NCI-H748 (cell line): ENCODE data around the gene JAKMIP1.

Experiments used
- DNase-seq: peaks from one replicate; lab custom pipeline; 2025; ENCODE audit not compliant: unreplicated experiment; lab: John Stamatoyannopoulos, UW

Gene JAKMIP1

GRCh38 chr4:6071191-6071958 is 129.0 kb downstream of the JAKMIP1 start:
- no peak for DNase-seq

- no peak for DNase-seq
Observed at GRCh38 chr4:6069845-6070709, 130.3 kb downstream of the JAKMIP1 start.

DNA sequence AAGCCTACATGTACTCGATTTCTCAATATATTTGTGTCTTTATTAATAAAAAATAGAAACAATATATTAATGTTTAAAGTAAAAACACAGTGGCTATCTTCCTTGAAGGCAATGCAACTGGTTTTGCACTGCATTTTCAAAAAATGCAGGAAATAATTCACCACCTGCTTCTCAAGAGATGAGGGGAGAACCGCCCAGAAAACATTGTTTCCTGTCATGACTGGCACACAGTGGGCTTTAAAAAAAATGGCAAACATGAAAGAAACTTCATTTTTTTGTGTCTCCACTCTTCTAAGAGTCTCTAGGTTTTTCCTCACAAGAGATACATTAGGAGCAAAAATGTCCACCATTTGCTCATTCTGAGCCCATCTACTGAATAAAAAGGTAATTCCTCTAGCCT is 131.4 kb downstream of the JAKMIP1 start:
- no peak for DNase-seq

GRCh38 chr4:6065934-6066590 is 134.3 kb downstream of the JAKMIP1 start:
- no peak for DNase-seq

- no peak for DNase-seq
Observed at GRCh38 chr4:6065166-6065565, 135.2 kb downstream of the JAKMIP1 start.

GRCh38 chr4:6064383-6064782 is 136.0 kb downstream of the JAKMIP1 start:
- no peak for DNase-seq

GRCh38 chr4:6063684-6064083 is 136.7 kb downstream of the JAKMIP1 start:
- DNase-seq: no peak

GRCh38 chr4:6062133-6062532 is 138.2 kb downstream of the JAKMIP1 start:
- no peak for DNase-seq

DNA sequence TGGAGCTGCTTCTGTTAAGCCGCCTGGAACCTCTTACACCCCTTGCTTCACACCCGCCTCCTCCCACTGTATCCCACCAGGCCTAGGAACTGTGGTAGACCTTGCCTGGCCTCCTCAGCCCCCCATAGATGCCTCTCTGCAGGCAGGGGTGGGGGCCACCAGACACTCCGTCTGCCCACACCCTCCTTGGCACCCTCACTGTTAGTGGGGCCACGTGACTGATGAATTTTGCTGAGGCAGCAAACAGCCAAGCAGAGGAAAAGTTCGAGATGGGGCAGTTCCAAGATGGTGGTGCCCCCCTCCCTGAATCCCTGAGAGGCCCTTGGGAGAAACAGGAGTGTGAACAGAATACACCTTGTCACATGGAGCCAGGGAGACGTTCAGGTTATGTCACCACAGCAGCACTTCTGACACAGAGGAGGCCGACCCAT is 141.0 kb downstream of the JAKMIP1 start:
- DNase-seq: no peak

DNA sequence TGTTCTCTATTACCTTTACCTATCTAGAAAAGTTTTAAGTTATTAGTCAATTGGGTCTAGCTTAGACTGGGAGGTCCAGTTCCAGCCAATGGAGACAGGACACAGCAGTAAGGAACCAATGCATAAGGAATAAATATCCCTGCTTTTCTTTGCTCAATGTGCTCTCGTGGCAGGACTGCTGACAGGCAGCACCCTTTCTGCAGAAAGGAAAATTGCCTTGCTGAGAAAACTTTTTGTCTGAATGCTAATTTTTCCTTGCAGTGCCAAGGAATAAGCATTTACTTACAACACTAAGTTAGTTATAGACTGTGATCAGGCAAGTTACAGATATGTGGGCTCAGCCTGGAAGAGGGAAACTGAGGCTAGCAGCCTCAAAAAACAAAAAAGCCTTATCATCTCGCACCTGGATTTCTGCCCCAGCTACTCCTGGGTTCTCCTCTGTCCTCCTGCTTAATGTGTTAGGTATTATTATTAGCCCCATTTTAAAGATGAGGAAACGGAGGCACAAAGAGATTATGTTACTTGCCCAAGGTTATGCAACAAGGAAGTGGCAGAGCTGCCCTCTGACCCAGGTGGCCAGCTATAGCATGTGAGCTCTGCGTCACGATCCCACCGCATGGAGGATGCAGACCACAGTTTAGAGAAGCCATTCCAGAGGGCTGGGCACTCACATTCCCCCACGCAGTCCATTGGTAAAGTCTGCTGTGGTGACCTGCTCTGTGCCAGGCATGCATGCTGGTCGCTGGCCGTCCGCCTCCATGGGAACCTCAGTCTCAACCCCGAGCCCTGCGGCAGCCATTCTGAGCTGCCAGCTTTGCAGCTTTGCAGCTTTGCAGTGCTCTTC is 141.6 kb downstream of the JAKMIP1 start:
- DNase-seq: peak; percentile 1

DNA sequence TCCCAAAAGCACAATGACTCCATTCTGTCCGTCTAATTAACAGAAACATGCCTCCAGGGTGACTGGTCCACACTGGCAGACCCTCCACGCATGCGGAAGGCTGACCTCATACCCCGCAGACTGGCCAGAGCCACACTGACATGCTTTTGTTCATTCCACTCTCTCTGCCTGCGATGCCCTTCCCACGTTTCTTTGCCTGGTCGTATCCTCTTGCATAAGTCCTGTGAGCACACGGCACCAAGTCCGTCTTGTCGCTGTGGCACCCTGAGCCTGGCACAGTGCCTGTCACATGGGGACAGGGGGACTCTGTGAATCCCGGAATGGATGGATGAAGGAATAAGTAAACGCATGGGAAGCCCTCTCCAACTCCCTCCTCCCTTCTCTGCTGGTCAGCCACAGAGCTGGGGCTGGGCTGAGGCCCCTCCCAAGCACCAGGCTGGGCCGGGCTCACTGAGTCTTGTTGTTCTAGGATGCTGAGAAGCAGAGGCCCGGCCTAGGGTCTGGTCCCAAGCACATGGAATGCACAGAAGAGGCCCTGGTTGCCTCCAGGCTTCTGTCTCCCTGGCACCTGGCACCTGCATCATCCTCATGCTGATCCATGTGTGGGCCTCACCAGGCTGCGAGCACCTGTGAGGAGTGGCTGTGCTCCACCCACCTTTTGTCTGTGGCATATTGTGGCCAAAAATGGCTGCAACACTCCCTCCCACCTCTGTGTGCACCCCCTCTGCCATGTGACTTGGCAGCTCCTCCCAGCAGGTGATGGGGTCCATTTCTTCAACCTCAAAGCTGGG is 143.2 kb downstream of the JAKMIP1 start:
- DNase-seq: no peak

GRCh38 chr4:6055436-6055835 is 144.9 kb downstream of the JAKMIP1 start:
- no peak for DNase-seq

DNA sequence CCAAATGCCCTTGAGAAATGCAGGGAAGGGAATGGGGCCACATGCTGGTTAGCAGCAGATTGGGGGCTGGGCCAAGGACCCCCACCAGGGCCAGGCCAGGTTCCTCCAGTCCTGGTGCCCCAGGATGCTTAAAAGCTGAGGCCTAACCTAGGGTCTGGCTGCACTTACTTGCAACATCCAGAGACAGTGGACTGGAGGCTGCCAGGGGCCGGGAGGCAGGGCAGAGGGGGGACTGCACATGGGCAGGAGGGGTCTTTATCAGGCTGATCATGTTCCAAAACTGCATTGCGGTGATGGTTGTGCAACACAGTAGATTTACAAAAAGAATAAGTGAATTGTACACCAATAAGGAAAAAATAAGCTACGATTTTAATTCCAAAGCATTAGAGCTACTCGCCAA is 145.3 kb downstream of the JAKMIP1 start:
- no peak for DNase-seq

DNA sequence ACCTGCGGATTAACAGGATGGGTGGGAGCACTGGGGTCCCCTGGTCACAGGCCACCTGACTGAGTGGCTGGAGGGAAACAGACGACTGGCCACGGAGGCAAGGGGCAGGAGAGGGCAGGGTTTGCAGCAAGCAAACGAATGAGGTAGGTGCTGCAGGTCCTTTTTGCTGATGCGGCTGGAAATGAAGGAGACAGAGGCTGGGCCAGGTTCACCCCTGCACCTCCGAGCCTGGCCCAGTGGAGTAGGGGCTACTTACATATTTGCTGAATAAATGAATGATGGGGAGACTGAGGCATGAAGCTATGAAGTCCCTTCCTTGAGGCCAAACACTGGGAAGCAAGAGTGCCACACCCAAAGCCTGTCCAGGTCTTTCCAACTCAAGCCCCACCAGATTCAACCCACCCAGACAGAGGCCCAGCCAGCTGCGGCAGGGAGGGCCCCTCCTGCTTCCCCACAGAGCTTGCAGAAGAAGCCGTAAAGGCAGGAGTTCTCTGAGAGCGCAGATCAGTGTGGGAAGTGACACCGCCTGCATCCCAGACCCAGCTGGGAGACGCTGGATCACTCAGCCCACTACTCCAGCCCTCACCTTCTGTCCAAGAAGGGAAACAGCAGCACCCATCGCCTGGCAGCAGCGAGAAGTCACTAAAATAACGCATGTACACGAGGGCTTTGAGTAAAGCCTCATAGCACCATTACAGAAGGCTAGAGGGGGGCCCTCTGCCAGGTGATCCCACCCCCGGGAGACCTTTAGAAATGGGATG is 146.0 kb downstream of the JAKMIP1 start:
- DNase-seq: no peak

- DNase-seq: no peak
Observed at GRCh38 chr4:6052679-6053078, 147.7 kb downstream of the JAKMIP1 start.

DNA sequence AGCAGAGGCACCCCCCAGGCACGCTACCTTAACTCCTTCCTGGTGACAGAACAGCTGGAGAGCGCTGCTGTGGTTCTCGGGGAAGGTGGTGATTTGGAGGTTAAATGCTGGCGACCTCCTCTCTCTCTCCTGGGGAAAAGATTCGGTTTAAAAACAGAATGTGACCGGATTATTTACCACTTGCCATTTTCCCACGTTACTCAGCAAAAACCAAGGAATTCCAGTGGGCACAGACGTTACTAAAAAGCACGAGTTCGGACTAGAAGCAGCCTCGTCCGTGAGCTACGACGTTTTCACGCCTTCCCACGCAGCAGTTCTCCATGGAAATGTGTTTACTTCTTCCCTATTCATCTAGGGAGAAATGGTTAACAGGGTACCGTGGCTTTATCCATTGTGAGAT is 149.8 kb downstream of the JAKMIP1 start:
- no peak for DNase-seq

DNA sequence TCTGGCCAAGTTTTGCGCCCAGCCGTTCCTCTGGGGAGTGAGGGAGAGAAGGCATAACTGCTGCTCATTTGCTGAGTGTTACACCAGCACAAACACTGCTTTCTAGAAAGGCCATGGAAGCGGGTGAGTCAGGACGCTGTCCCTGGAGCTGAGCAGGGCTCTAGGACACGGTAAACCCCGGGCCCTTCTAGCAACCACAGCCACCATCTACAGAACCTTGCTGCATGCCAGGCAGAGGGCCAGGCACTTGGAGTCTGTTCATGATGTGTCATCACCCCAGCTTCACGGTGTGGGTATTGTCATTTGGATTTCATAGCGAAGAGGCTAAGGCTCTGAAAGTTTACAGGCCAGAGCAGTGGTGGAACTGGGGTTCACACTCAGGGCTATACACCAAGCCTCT is 150.4 kb downstream of the JAKMIP1 start:
- DNase-seq: no peak

GRCh38 chr4:6049278-6049677 is 151.1 kb downstream of the JAKMIP1 start:
- no peak for DNase-seq

GRCh38 chr4:6048537-6048936 is 151.8 kb downstream of the JAKMIP1 start:
- no peak for DNase-seq
